Measurements from ENCODE around the gene GBX1.

GBX1 gene

DNA sequence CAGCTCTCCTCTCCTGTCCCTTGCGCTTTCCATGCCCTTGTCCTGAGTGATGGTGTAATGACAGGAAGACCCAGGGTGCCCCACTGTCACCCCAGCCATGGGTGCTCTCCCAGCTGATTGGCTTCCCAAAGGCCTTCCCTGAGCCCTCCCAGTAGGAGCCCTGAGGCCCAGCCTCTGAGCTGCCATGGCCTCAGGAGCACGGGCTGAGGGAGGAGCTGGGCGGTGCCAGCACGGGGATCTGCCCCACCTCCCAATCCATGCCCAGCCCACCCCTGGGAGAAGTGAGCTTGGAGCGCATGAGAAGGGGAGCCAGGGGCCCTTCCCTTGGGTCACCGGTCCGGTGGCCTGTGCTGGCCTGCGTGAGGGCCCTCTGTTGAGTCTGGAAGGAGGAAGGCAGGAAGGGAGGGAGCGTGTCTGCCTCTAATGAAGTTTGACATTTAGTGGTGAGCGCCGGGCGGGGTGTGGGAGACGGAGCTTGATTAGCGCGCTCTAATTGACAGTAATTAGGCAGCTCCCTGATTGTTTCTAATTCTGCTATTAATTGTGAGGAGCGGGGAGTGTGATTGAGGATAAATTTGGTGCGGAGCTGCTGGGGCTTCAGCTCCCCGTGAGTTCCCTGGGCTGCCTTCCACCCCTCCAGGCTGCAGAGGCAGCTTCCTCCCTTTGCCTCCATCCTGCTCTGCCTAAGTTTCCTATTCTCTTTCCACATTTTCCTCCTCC is 28.3 kb downstream of the GBX1 start:
- no peak for TF ChIP-seq CTCF (IDR thresholded peaks at IDR 0.05; ENCODE audit: low read depth, low read length)
- no peak for DNase-seq (ENCODE audit: extremely low read depth, low read depth)

- no peak for TF ChIP-seq CTCF (IDR thresholded peaks at IDR 0.05; ENCODE audit: low read depth, low read length)
- no peak for DNase-seq (ENCODE audit: extremely low read depth, low read depth)
Measured at GRCh38 chr7:151138153-151138851, 29.2 kb downstream of the GBX1 start.

DNA sequence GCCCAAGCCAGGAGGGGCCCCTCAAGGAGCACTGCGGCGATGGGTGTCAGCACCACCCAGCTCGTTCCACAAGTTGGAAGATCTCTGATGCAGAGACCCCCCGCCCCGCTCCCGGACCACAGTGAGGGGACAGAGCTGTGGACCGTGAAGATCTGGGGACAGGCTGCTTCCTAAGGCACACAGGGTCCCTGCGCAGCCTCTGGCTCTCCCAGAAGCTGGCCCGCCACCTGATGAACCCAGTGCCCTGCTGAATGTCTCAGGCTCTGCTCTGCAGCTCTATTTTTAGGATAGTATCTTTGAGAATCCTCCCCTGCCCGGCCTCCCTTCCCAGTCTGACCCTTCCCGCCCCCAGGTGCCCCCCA is 29.7 kb downstream of the GBX1 start:
- no peak for DNase-seq (ENCODE audit: extremely low read depth, low read depth)
- TF ChIP-seq CTCF (IDR thresholded peaks at IDR 0.05; ENCODE audit: low read depth, low read length), result no peak

DNA sequence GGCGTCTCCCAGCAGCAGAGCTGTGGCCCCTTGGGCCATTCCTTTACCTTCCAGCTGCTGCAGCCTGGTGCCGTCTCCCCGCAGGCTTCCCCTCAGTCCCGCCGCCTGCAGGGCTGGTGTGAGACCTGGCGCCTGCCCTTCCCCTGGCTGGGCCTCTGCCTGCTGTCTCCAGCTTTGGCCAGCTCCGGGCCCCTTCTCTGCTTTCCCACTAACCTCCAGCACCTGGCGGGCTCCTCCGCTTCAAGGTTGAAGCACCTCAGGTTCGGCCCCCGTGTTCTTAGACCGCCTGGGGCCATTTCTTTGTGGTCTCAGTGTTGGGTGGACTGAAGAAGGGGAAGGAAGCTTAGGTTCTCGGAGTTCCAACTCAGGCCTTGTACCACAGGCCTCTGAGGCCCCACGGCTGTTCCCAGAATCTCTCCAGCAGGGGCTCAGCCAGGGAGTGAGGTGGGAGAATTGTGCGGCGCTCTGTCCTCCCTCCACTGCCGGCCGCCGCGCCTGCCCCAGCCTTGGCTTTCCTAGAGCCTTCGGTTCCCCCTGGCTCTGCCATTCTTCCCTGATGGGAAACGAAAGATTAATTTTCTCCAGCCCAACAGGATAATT is 30.3 kb downstream of the GBX1 start:
- no peak for TF ChIP-seq CTCF (IDR thresholded peaks at IDR 0.05; ENCODE audit: low read depth, low read length)
- no peak for DNase-seq (ENCODE audit: extremely low read depth, low read depth)

- no peak for DNase-seq (ENCODE audit: extremely low read depth, low read depth)
Measured at GRCh38 chr7:151135866-151136843, 31.3 kb downstream of the GBX1 start.

GRCh38 chr7:151135525-151135845 is 32.0 kb downstream of the GBX1 start:
- no peak for DNase-seq (ENCODE audit: extremely low read depth, low read depth)
- no peak for TF ChIP-seq CTCF (IDR thresholded peaks at IDR 0.05; ENCODE audit: low read depth, low read length)

More at GRCh38 chr7:151135866-151136843, 31.3 kb downstream of the GBX1 start:
- TF ChIP-seq CTCF (IDR thresholded peaks at IDR 0.05; ENCODE audit: low read depth, low read length), result no peak

Data from AG09319 (cell line).